GM19023 (cell line): ENCODE measurements around the gene CHEK2.
"Not testable (repeated sequence)": the region's sequence is repeated elsewhere in the genome, so short reads cannot be mapped to it uniquely, and the experiment has no call there.

Experiments used
- ATAC-seq: cut with Tn5 transposase; IDR thresholded peaks from one replicate; pipeline ENCODE4 v1.9.1; 2021; ENCODE audit warnings: mild to moderate bottlenecking, moderate library complexity; ENCODE audit not compliant: unreplicated experiment

Gene CHEK2

DNA sequence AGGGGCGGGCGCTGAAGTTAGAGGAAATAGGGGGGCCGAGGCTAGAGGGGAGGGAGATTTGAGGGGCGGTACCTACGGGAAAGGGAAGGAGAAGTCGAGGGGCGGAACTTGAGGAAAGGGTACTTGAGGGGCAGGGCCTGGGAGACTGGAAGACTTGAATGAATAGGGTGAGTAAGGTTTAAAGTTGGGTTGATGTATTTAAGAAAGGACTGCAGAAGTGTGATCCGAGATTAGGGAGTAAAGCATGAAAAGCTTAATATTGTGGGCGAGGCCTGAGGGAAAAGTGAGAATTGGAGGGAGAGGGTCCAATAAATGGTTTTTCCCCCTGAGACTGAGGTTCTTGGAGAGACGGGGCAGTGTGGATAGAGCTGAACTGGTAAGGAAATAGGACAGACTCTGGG, 942 bp upstream of the CHEK2 start:
- no peak for ATAC-seq

DNA sequence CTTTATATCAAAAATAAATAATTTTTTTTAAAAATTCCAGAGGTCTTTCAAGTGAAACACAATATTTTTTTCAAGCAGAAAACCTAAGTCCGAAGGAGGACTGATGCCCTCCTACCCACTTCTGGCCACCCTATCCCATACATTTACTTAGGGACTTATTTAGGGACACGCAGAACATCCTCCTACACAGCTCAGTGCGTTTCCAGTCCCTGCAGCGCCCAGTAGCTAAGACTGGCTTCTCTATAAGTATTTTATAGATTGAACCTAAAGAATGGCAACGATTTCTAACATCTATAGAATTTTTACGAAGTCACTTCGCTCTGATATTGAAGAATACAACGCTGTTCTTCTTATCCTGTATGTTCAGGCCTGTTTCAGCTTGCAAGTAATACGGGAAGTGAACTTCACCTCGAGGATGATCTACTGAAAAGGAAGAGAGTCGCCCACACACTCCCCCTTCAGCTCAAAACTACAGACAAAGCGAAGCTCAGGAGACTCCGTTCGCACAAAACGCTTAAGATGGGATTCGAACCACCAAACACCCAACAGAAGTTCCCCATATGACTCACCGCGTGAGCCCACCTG, 328 bp downstream of the CHEK2 start:
- ATAC-seq = no peak

DNA sequence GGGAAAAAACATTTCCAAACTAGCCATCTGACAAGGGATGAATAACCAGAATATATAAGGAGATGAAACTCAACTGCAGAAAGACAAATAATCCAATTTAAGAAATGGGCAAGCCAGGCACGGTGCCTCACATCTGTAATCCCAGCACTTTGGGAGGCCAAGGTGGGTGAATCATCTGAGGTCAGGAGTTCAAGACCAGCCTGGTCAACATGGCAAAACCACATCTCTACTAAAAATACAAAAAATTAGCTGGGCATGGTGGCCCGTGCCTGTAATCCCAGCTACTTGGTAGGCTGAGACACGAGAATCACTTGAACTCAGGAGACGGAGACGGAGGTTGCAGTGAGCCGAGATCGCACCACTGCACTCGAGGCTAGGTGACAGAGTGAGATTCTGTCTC, 2.7 kb downstream of the CHEK2 start:
- ATAC-seq = not testable (repeated sequence)

DNA sequence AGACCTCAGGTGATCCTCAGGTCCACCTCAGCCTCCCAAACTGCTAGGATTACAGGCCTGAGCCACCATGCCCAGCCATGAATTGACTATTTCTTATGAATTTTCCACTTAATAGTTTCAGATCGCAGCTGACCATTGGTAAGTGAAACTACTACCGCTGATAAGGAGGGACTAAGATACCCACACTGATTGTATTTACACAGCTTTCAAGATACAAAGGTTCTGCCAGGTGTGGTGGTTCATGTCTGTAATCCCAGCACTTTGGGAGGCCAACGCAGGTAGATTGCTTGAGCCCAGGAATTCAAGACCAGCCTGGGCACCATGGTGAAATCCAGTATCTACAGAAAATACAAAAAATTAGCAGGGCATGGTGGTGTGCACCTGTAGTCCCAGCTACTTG, 3.9 kb downstream of the CHEK2 start:
- ATAC-seq = no peak

DNA sequence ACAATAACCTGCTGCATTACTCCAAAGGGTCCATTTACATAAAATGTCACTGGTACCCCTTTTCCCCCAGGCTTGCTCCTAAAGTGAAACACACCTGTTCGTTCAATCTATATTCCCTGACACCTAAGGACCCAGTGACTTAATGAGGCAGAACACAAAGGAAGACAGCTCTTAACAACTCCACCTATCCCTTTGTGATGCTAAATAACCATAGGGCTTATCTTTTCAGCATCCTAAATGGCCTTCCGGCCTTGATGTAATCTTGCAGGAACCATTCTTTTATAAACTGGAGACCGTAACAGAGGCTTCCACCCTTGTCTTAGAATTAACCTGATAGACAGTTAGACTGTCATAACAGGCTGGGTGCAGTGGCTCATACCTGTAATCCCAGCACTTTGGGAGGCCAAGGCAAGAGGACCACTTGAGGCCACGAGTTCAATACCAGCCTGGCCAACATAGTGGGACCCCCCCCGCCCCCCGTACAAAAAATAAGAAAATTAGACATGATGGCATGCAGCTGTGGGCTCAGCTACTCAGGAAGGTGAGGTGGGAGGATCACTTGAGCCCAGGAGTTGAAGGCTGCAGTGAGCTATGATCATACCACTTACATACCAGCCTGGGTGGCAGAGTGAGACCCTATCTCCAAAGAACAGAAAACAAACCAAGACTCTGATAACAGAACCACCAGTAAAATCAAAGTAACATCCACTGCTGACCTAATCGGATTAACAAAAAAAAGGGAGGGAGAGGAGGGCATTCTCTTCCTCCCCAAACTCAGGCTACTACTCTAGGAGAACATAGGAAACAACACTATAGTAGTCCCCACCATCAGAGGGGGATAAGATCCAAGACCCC, 5.1 kb downstream of the CHEK2 start:
- no peak for ATAC-seq

- no peak for ATAC-seq
Observed at GRCh38 chr22:28734393-28734792, 7.2 kb downstream of the CHEK2 start.

- ATAC-seq = no peak
Observed at GRCh38 chr22:28730179-28730578, 11.4 kb downstream of the CHEK2 start.

DNA sequence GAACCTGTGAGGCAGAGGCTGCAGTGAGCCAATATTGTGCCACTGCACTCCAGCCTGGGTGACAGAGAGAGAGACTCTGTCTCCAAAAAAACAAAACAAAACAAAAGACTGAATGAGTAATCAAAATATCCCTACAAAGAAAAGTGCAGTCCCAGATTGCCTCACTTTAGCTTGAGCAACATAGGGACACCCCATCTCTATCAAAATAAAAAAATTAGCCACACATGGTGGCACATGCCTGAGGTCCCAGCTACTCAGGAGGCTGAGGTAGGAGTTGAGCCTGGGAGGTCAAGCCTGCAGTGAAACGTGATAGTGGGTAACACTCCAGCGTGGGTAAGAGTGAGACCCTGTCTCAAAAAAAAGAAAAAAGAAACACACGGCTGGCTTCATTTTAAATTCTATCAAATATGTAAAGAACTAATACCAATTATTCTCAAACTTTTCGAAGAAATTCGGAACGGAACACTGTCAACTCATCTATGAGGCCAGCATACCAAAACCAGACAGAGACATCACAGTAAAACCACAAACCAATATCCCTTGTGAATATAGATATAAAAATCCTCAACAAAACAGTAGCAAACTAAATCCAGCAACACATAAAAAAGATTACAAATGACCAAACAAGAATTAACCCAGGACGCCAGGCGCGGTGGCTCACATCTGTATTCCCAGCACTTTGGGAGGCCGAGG, 12.9 kb downstream of the CHEK2 start:
- no peak for ATAC-seq

DNA sequence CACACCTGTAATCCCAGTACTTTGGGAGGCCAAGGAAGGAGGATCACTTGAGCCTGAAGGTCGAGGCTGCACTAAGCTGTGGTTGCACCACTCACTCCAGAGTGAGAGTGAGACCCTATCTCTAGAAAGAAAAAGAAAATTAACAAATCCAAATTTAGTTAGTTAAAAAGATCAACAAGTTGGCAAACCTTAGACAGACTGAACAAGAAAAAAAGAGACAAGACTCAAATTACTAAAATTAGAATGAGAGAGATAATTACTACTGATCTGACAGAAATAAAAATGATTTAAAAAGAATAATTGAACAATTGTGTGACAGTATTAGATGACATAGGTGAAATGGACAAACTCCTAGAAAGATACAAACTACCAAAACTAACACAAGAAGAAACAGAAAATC, 13.6 kb downstream of the CHEK2 start:
- ATAC-seq = no peak

- ATAC-seq = no peak
Observed at GRCh38 chr22:28718044-28718443, 23.6 kb downstream of the CHEK2 start.

DNA sequence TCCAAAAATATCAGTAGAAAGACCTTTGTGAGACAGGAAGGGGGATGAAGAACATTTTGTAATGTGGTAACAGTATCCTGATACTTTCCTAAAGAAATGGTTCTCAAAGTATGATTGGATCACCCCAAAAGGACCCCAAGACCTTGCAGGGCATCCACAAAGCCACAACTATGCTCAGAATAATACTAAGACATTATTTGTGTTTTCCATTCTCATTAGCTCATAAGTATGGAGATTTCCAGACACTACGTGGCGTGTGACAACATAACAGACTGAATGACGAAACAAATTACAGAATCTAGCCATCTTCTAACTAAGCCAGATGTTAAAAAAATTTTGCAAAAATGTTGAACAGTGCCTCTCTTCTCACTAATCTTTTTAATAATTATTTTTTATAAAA, 24.9 kb downstream of the CHEK2 start:
- ATAC-seq = no peak

- ATAC-seq = no peak
Observed at GRCh38 chr22:28715611-28716010, 26.0 kb downstream of the CHEK2 start.

GRCh38 chr22:28714043-28714628, 27.5 kb downstream of the CHEK2 start:
- no peak for ATAC-seq

DNA sequence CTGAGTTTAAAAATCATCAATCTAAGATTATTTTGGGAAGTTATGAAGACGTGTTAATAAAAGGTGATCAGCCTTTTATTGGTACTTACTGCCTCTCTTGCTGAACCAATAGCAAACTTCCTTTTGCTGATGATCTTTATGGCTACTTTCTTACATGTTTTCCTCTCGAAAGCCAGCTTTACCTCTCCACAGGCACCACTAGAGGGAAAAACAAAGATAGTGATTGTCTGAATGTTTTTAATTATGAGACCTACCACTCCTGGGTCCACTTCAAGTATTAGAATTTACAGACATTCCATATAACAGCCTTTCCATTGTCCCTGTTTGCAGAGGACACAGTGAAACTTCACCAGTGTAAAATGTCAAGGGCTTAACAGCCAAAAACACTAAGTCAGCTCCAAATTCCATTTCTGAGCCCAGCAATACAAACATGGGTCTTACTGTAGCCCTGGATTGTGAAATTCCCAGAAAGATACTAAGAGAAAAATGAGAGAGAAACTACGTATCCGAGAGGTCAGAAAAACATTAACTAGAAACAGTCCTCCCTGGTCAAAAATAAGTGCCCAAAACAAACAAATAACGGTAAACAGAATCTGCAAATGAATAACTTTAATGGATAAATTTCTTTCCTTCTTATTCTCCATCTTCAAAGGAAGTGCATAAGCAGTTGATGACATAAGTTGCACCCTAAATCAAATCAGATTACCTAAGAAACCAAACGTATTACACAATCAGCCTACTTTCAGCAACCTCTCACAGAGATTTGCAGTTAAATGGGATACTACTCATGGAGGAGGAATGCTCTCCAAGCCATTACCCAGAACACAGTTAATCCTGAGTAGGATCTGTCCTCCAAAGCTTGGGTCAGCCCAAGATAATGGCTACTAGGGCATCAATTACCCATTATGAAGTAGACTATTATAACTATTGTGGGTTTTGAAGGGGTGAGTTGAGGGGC, 29.5 kb downstream of the CHEK2 start:
- no peak for ATAC-seq

DNA sequence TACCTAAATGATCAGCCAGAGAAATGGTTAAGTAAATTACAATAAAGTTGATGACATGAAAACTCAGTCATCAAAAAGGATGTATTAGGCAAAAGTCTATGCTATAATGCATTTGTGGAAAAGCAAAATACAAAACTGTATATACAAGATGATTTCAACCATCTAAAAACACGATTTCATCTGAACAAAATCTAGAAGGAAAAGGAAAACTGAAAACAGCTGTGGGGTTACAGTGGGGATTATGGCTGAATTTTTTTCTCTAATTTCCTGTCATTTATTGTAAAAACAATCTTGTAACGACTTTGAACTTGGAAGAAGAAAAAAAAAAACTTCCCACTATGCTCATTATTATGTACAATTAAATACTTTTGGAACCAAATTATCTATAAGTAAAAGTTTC, 30.3 kb downstream of the CHEK2 start:
- no peak for ATAC-seq

GRCh38 chr22:28710576-28711191, 30.9 kb downstream of the CHEK2 start:
- no peak for ATAC-seq

DNA sequence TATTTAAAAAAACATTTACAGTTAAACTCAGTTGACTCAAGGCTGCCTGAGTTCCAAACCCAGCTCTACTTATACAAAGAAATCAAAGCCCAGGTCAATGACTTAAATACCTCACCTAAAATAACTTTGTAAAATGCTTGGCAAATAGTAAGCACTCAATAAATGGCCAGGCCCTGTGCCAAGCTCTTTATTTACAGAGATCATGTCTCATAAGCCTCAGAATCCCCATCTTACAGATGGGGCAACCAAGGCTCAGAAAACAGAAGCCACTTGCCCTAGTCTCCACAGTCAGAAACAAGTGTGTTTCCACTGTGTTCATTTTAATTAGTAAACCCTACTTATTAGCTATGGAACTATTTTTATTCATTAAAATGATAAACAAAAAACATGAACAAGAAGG, 31.5 kb downstream of the CHEK2 start:
- ATAC-seq = no peak

DNA sequence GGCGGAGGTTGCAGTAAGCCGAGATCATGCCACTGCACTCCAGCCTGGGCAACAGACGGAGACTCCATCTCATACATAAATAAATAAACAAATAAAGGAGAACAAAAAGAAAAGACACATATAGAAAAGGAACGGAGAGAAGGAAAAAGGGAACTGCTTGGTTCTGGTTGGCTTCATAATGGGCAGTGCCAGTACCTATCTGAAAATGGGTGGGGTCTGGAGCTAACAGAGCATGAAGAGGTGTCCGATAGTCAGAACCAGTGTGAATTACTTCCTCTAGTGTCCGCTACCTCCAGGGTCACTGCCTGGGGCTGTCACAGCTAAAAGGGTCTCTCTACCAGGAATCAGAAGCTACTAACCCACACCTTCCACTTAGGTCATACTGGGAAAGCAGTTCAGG, 34.8 kb downstream of the CHEK2 start:
- no peak for ATAC-seq

GRCh38 chr22:28703436-28703835, 38.2 kb downstream of the CHEK2 start:
- no peak for ATAC-seq

- no peak for ATAC-seq
Observed at GRCh38 chr22:28702891-28703290, 38.7 kb downstream of the CHEK2 start.
